GM12878 (cell line): ENCODE data around the gene TMEM19. TPM values are rescaled to one million over a fixed set of nuclear protein-coding genes. Genes with fewer than 3 reads are reported as not detected.
A peak's percentile ranks its signal among the peaks of the same experiment; 100 is the strongest.

Experiments
- CBX3 ChIP-seq: fragments of 200-600 bp; sonication (generic); IDR thresholded peaks from 2 replicates; pipeline ENCODE4 v1.6.1; 2016; ENCODE audit warnings: low read depth, borderline replicate concordance
- DPF2 ChIP-seq: fragments of 450-650 bp; IDR thresholded peaks from 2 replicates; pipeline ENCODE4 v1.6.1; 2017; ENCODE audit warnings: mild to moderate bottlenecking
- ETV6 ChIP-seq, 2 experiments: fragments of 450-650 bp in 1 of 2; IDR thresholded peaks in 1 of 2; conservative IDR thresholded peaks in 1 of 2; 2 replicates each; pipeline ENCODE4 v1.6.1; 2014; ENCODE audit warnings: antibody characterized with exemption in 1 of 2, borderline replicate concordance in 1 of 2, low read depth in 1 of 2, mild to moderate bottlenecking in 1 of 2, moderate library complexity in 1 of 2
- JUND ChIP-seq: IDR thresholded peaks from 2 replicates; pipeline ENCODE4 v1.6.1; 2012; ENCODE audit warnings: low read depth, mild to moderate bottlenecking, low read length, improper control_type of control experiment, moderate library complexity
- MXI1 ChIP-seq: fragments of 150-350 bp; IDR thresholded peaks from 2 replicates; pipeline ENCODE4 v1.6.1; 2011; ENCODE audit warnings: low read depth, mild to moderate bottlenecking, inconsistent platforms, low read length, improper control_type of control experiment
- POLR2A ChIP-seq: IDR thresholded peaks from 2 replicates; pipeline ENCODE4 v1.6.1; 2011; ENCODE audit warnings: low read depth, mild to moderate bottlenecking, low read length
- SMC3 ChIP-seq: IDR thresholded peaks from 2 replicates; pipeline ENCODE4 v1.6.1; 2011; ENCODE audit warnings: low read length, improper control_type of control experiment, borderline replicate concordance
- polyA plus RNA-seq, 11 experiments: library from polyadenylated mRNA; depleted of rRNA in 4 of 11; unstranded in 6 of 11; stranded (reverse) in 5 of 11; fragments of >200 nt; fragmentation: Nextera tagmentation in 4 of 11; fragmentation: Illumina TruSeq in 1 of 11; extraction: Ambion mirVana in 4 of 11; extraction: Trizol in 1 of 11; gene quantifications; 1 replicate in 1 of 11; 2 replicates in 10 of 11; pipeline versions ENCODE4 v1.2.1 to v1.2.3, GENCODE V29; 2011 to 2016; ENCODE audit warnings: inconsistent platforms in 2 of 11, missing spikeins in 2 of 11, low read depth in 1 of 11
- total RNA-seq, 4 experiments: library from RNA; depleted of rRNA in 3 of 4; stranded (reverse); fragments of >200 nt in 3 of 4; fragmentation: Illumina TruSeq in 1 of 4; extraction: Trizol in 1 of 4; gene quantifications; 2 replicates each; pipeline versions ENCODE4 v1.2.1 to v1.2.3, GENCODE V29; 2013 to 2021
- TF ChIP-seq, protein P1 (sequence below): fragments of 450-650 bp; formaldehyde crosslinking; IDR thresholded peaks from 2 replicates; pipeline ENCODE4 v1.4.0; 2020; ENCODE audit warnings: mild to moderate bottlenecking, moderate library complexity
- TF ChIP-seq, protein P2 (sequence below): fragments of 450-650 bp; IDR thresholded peaks from 2 replicates; pipeline ENCODE4 v1.6.1; 2017; ENCODE audit warnings: mild to moderate bottlenecking, low read depth, inconsistent platforms; ENCODE audit not compliant: poor library complexity, severe bottlenecking
- TF ChIP-seq, protein P3 (sequence below): fragments of 450-650 bp; formaldehyde crosslinking; IDR thresholded peaks from 2 replicates; pipeline ENCODE4 v1.4.0; 2022; ENCODE audit warnings: mild to moderate bottlenecking, moderate library complexity
- TF ChIP-seq, protein P4 (sequence below): fragments of 450-650 bp; IDR thresholded peaks from 2 replicates; pipeline ENCODE4 v1.6.1; 2016; ENCODE audit warnings: mild to moderate bottlenecking
- TF ChIP-seq, protein P5 (sequence below): fragments of 150-350 bp; IDR thresholded peaks from 2 replicates; pipeline ENCODE4 v1.6.1; 2016; ENCODE audit warnings: low read depth, low read length

Gene TMEM19
- total and polyA plus RNA-seq, 10 of the 15 experiments (the other 5 are each of a cell fraction or from before 2014, with no cell fraction given): 26.7 to 54.9 (median 39.3) TPM

DNA sequence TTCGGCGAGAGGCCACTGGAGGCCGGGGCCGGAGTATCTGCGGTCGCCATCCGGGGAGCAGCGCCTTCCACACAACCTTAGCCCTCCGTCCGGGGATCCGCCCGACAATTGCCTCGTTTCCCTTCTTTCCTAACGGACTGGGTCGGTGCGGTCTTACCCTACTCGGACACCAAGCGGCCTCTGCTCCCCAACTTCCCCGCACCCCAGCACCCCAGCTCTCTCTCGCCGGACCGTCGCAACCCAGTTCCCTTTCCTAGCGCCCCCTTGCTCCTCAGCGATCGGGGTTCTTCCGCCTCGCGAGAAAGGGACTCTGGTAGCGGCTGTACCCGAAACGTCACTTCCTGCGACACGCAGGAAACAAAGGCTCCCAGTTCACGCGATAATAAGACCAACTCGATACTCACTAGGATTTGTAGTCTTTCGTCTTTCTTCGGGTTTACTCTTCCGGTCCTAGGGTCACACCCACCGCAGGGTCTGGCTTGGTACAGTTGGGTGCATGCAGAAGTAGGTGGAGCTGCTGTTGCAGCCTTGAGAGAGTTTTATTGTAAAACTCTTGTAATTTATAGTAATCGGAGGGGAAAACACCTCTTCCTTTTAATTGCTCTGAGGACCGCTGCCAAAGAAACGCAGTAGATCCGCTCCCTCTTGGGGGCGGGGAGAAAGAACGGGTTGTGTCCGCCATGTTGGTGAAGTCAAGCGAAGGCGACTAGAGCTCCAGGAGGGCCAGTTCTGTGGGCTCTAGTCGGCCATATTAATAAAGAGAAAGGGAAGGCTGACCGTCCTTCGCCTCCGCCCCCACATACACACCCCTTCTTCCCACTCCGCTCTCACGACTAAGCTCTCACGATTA lies 22.1 kb upstream of the TMEM19 start, which contains the start of the genes THAP2 and ZFC3H1 (continued):
- TF ChIP-seq, protein P1, sequence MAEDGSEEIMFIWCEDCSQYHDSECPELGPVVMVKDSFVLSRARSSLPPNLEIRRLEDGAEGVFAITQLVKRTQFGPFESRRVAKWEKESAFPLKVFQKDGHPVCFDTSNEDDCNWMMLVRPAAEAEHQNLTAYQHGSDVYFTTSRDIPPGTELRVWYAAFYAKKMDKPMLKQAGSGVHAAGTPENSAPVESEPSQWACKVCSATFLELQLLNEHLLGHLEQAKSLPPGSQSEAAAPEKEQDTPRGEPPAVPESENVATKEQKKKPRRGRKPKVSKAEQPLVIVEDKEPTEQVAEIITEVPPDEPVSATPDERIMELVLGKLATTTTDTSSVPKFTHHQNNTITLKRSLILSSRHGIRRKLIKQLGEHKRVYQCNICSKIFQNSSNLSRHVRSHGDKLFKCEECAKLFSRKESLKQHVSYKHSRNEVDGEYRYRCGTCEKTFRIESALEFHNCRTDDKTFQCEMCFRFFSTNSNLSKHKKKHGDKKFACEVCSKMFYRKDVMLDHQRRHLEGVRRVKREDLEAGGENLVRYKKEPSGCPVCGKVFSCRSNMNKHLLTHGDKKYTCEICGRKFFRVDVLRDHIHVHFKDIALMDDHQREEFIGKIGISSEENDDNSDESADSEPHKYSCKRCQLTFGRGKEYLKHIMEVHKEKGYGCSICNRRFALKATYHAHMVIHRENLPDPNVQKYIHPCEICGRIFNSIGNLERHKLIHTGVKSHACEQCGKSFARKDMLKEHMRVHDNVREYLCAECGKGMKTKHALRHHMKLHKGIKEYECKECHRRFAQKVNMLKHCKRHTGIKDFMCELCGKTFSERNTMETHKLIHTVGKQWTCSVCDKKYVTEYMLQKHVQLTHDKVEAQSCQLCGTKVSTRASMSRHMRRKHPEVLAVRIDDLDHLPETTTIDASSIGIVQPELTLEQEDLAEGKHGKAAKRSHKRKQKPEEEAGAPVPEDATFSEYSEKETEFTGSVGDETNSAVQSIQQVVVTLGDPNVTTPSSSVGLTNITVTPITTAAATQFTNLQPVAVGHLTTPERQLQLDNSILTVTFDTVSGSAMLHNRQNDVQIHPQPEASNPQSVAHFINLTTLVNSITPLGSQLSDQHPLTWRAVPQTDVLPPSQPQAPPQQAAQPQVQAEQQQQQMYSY (CRISPR knock-in tag): no peak
- TF ChIP-seq, protein P2, sequence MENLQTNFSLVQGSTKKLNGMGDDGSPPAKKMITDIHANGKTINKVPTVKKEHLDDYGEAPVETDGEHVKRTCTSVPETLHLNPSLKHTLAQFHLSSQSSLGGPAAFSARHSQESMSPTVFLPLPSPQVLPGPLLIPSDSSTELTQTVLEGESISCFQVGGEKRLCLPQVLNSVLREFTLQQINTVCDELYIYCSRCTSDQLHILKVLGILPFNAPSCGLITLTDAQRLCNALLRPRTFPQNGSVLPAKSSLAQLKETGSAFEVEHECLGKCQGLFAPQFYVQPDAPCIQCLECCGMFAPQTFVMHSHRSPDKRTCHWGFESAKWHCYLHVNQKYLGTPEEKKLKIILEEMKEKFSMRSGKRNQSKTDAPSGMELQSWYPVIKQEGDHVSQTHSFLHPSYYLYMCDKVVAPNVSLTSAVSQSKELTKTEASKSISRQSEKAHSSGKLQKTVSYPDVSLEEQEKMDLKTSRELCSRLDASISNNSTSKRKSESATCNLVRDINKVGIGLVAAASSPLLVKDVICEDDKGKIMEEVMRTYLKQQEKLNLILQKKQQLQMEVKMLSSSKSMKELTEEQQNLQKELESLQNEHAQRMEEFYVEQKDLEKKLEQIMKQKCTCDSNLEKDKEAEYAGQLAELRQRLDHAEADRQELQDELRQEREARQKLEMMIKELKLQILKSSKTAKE: peak; percentile 46
- TF ChIP-seq JUND: no peak
- TF ChIP-seq, protein P3, sequence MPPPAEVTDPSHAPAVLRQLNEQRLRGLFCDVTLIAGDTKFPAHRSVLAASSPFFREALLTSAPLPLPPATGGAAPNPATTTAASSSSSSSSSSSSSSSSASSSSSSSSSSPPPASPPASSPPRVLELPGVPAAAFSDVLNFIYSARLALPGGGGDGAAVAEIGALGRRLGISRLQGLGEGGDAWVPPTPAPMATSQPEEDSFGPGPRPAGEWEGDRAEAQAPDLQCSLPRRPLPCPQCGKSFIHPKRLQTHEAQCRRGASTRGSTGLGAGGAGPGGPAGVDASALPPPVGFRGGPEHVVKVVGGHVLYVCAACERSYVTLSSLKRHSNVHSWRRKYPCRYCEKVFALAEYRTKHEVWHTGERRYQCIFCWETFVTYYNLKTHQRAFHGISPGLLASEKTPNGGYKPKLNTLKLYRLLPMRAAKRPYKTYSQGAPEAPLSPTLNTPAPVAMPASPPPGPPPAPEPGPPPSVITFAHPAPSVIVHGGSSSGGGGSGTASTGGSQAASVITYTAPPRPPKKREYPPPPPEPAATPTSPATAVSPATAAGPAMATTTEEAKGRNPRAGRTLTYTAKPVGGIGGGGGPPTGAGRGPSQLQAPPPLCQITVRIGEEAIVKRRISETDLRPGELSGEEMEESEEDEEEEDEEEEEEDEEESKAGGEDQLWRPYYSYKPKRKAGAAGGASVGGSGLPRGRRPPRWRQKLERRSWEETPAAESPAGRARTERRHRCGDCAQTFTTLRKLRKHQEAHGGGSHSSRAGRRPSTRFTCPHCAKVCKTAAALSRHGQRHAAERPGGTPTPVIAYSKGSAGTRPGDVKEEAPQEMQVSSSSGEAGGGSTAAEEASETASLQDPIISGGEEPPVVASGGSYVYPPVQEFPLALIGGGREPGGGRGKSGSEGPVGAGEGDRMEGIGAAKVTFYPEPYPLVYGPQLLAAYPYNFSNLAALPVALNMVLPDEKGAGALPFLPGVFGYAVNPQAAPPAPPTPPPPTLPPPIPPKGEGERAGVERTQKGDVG (CRISPR knock-in tag): no peak
- peak in 1 of 2 experiments; percentile 27; a peak in 1 of 4 replicates for TF ChIP-seq ETV6 (conservative IDR thresholded peaks at IDR 0.05 in 1 of 2, IDR thresholded peaks at IDR 0.05 in 1 of 2; ENCODE audit: borderline replicate concordance in 1 of 2, low read depth in 1 of 2)
- TF ChIP-seq POLR2A: peak; percentile 85
- TF ChIP-seq, protein P4, sequence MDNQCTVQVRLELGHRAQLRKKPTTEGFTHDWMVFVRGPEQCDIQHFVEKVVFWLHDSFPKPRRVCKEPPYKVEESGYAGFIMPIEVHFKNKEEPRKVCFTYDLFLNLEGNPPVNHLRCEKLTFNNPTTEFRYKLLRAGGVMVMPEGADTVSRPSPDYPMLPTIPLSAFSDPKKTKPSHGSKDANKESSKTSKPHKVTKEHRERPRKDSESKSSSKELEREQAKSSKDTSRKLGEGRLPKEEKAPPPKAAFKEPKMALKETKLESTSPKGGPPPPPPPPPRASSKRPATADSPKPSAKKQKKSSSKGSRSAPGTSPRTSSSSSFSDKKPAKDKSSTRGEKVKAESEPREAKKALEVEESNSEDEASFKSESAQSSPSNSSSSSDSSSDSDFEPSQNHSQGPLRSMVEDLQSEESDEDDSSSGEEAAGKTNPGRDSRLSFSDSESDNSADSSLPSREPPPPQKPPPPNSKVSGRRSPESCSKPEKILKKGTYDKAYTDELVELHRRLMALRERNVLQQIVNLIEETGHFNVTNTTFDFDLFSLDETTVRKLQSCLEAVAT: peak; percentile 59
- TF ChIP-seq, protein P5, sequence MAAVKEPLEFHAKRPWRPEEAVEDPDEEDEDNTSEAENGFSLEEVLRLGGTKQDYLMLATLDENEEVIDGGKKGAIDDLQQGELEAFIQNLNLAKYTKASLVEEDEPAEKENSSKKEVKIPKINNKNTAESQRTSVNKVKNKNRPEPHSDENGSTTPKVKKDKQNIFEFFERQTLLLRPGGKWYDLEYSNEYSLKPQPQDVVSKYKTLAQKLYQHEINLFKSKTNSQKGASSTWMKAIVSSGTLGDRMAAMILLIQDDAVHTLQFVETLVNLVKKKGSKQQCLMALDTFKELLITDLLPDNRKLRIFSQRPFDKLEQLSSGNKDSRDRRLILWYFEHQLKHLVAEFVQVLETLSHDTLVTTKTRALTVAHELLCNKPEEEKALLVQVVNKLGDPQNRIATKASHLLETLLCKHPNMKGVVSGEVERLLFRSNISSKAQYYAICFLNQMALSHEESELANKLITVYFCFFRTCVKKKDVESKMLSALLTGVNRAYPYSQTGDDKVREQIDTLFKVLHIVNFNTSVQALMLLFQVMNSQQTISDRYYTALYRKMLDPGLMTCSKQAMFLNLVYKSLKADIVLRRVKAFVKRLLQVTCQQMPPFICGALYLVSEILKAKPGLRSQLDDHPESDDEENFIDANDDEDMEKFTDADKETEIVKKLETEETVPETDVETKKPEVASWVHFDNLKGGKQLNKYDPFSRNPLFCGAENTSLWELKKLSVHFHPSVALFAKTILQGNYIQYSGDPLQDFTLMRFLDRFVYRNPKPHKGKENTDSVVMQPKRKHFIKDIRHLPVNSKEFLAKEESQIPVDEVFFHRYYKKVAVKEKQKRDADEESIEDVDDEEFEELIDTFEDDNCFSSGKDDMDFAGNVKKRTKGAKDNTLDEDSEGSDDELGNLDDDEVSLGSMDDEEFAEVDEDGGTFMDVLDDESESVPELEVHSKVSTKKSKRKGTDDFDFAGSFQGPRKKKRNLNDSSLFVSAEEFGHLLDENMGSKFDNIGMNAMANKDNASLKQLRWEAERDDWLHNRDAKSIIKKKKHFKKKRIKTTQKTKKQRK: no peak
- TF ChIP-seq DPF2: no peak
- no peak; the same call in 1 of the 2 replicates for TF ChIP-seq MXI1
- TF ChIP-seq SMC3: no peak
- TF ChIP-seq CBX3: no peak
